HG02798 (cell line): ENCODE results near the gene TFF3.
A peak's percentile ranks its signal among the peaks of the same experiment; 100 is the strongest.

ENCODE experiments used
- ATAC-seq: cut with Tn5 transposase; IDR thresholded peaks from one replicate; pipeline ENCODE4 v1.9.1; 2021; ENCODE audit warnings: mild to moderate bottlenecking; ENCODE audit not compliant: unreplicated experiment, poor library complexity

Gene TFF3

DNA sequence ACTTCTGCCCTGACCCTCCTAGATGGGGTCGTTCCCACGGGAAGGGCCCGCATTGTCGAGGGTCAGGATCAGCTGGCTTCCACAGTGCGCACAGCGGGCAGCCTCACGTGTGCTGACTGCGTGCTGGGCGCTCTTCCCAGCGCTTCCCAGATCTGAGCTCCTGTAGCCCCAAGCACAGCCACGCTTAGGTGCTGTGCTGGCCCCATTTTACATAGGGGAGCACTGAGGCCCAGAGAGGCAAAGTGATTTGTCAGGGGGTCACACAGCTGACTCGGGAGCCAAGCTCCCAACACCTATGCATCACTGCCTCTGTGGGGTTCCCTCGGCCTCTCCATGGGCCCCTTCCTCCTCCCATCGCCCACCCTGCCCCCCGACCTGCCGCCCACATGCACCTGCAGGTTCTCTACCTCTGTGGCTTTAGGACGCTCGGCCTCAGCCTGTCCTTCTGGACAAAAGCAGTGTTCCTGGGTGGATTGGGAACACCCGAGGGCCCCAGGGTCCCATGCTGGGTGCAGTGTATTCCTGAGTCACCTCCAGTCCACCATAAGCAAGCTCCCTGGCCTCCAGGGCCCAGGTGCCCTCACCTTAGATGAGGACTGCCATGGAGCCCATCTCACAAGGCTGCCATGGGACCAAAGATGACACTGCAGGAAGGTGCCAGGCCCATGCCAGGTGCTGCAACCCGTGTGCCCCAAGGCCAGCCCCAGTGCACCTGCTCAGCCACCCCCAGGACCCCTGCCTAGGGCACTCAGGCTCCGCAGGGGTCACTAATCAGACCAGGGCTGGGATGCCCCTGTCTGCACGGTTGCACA is 23.3 kb downstream of the TFF3 start:
- no peak for ATAC-seq

DNA sequence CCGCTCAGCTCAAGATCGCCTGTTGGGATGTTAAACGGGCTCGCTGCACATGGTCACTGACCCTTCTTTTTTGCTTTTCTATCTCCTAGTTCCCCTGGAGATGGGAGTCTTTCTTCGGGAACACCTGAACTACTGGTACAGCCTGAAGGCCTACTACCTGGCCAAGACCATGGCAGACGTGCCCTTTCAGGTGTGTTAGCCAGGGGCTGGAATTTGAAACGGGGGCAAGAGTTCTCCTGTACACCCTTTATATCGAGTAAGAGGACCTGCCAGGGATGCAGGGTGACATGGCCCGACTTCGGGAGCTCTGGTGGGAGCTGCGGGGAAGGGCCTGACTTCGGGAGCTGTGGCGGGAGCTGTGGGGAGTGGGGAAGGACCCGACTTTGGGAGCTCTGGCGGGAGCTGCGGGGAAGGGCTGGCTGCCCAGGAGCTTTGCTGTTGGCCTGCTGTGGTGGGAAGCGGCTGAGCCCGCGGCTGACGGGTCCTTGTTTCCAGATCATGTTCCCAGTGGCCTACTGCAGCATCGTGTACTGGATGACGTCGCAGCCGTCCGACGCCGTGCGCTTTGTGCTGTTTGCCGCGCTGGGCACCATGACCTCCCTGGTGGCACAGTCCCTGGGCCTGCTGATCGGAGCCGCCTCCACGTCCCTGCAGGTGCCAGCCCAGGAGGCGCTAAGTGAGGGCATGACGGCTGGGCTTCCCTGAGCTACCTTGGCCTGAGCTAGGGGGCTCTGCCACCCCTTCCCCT is 24.0 kb downstream of the TFF3 start:
- no peak for ATAC-seq

DNA sequence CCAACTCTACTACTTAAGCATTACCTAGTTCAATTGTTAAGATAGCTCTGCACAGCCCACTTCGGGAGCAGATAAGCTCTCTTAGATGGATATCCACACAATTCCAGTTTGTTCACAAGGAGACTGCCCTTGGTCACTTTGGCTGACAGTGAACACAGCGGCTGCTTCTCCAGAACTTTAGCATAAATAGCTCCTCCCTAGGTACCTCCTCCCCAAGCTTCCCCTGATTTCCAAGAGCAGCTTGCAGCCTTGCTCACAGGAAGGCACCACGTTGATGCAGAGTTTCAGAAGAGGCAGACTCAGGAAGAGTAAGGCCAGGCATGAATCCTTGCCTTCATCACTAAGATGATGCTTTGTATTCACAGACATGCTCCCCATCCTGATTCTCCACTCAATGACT is 24.7 kb downstream of the TFF3 start:
- ATAC-seq: no peak

DNA sequence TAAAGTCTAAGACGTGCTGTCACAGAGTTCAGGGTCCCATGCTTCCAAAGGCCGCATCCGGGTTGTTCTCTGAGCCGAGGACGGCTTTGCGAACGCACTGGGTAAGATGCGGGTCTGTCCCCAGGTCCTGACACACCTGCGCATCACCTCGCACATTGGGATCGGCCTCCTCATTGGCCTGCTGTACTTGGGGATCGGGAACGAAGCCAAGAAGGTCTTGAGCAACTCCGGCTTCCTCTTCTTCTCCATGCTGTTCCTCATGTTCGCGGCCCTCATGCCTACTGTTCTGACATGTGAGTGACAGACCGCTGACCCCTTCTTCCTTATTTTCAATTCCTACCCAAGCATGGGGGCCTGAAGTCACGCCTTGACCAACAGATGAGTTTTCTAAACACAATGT is 25.3 kb downstream of the TFF3 start:
- ATAC-seq: no peak

DNA sequence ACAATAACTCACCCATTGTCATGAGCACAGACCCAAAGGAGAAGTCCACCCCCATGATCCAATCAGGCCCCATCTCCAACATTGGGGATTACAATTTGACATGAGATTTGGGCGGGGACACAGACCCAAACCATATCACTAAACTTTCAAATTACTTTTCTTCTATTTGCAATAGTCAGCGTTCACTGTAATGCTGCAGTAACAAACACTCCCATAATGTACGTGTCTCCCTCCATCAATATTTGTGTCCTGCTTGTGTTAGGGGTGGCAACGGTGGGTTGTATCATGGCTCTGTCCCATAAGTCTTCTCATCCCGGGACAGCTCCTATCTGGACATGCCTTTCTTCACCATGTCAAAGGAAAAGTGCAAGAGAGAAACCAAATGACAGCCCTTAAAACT is 26.2 kb downstream of the TFF3 start:
- no peak for ATAC-seq

DNA sequence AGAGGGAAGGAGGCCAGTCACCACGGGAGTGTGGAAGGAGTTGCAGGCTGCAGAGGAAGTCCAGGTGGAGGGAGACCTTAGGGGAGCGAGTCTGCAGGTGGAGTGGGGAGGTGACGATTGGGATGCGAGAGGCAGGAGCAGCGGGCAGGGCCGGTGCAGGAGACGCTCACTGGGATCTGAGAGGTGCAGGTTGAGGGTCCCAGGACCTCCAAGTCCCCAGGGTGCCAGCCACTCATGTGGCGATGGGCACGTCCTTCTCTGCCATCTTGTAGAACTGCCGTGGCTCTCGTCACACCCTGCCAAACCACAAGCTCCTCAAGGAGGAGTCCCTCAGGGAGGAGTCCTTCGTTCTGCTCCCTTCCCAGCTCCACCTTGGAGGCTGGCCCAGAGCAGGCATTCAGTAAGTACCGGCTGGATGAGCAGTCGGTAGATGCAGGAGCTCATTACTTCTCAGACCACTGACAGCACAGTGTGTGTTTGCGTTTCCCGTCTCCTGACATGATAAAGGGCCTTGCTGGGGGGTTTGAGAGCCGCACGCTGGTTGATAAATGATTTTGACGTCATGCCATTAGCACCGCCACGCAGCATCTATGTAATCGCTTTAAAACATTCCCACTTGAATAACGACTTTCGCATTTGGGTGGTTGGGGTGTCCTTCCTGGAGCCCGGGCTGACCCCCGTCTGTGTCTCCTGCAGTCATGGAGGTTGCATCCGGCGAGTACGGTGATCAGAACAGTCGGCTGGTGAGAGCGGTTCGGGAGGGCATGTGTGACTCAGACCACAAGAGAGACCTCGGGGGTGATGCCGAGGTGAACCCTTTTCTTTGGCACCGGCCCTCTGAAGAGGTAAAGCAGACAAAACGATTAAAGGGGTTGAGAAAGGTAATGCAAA is 27.8 kb downstream of the TFF3 start:
- ATAC-seq: no peak

DNA sequence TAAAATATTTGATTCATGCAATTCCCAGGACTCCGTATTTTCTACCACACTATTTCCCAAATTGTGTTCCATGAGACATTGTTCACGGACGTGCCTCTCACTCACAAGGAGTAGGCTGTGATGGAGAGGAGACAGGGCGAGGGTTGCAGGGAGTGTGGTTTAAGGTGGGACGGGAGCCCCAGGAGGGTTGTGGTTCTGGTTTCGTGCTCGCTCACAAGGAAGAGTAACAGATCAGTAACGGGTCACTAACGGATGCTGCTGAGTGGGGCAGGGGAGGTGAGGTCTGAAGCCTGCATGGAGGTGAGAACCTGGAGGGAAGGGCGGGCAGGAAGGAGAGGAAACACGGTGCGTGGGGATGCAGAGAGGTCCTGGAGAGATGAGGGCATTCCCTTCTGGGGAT is 28.8 kb downstream of the TFF3 start:
- ATAC-seq: peak; percentile 49

DNA sequence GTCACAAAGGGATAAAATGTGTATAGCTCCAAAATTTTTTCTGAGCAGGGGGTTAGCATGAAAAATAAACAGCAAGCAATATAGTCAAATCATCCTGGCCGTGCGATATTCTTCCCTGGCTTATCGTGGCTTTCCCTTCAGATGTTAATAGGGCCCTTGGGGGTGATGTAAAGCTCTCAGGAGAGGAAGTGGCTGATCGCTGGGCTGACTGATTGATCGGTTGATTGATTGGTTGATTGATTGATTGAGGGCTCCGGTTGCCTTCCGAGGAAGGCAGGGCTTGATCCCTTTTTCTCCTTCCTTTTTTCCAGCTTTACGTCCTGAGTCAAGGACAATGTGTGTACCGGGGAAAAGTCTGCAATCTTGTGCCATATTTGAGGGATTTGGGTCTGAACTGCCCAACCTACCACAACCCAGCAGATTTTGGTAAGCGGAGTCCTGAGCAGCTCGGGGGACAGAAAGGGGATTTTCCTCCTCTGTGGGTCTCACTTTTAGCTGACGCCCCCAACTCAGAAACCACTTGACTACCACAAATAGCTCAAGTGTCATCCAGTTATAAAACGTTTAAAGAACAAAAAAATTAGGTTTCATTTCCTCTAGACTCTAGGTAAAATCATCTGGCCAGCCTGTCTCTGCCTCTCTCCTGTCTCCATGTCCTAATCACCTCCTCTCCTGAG is 29.5 kb downstream of the TFF3 start:
- ATAC-seq: peak; percentile 16

DNA sequence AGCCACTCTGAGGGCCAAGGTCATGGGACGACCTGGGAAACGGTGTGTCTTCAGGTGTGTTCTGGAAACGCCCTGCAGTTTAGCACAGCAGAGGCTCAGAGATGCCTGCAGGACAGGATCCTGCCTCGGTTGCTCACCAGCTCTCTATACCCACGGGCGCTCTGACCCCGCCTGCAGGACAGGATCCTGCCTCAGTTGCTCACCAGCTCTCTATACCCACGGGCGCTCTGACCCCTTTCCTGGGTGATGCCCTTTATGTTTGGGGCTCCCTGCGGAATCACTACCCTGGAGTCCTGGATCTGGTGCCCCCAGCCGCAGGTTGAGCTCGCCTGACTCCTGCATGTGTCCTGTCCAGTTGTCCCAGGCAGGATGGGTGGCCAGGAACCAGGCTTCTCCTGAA is 32.5 kb downstream of the TFF3 start:
- no peak for ATAC-seq

DNA sequence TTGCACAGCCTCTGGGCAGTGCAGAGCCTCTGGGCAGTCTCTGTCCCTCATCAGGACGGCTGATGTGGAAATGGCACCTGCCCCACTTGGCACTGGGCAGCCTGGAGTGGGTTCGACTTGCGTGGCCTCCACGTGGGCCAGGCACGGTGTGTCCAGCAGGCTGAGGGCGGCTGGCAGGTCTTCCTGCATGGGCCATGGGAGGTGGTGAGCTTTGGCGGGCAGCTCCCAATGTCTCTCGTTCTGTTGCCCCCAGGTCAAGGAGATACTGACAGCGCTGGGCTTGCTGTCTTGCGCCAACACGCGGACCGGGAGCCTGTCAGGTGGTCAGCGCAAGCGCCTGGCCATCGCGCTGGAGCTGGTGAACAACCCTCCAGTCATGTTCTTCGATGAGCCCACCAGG is 33.2 kb downstream of the TFF3 start:
- ATAC-seq: no peak

DNA sequence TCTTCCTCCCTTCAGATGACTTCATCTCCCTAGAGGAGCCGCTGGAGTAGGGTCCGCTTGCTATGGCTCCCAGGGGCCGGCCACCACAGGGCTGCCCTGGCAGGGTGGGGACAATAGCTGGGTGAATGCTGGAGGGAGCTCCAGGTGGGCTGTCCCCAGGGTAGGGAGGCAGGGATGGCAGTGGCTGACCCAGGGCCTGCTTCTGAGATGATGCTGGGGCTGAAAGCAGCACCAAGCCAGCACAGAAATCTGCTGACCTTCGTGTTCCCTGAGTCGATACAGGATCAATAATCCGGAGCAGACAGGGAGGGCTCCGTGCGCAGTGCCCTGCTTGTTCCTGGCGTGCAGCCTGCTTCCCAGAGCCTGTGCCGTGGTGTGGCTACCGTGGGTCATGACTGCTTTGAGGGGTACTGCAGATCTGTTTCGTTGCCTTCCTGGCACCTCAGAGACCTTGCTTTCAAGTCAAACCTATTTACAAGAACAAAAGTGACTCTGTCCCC is 34.0 kb downstream of the TFF3 start:
- no peak for ATAC-seq

DNA sequence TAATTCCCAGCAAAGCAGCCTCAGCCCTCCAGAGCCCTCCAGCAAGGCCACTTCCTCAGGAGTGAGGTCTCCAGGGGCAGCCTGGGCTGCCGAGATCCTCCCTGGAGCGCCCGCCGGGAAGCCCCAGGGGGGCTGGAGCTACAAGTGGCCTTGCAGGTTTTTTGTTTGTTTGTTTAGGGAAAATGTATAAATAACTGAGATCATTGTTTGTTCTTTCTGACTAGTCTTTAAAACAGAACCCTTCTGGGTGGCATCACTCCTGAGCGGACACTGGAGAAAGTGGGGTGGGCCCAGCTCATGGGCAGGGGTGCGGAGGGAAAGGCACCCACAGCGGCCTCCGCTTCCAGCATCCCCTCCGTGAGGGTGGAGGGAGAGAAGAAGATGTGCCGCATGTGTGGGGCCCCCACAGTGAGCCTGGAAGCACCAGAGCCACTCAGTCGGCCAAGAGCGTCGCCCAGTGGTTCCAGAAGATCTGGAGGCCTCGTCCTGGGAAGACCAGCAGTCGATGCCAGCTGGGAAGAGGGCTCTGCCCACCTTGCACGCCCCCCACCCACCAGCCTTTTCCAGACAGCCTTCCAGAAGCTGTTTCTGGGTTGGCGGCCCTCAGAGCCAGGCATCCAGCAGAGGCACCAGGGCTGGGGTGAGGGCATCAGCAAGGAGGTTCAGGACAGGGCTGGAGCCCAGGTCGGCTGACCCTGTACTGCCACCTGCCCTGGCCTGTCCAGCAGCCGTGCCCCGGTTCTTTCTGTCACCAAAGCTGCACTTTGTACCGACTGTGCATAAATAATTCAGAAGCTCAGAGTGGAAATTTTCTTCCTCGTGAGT is 34.6 kb downstream of the TFF3 start:
- no peak for ATAC-seq

DNA sequence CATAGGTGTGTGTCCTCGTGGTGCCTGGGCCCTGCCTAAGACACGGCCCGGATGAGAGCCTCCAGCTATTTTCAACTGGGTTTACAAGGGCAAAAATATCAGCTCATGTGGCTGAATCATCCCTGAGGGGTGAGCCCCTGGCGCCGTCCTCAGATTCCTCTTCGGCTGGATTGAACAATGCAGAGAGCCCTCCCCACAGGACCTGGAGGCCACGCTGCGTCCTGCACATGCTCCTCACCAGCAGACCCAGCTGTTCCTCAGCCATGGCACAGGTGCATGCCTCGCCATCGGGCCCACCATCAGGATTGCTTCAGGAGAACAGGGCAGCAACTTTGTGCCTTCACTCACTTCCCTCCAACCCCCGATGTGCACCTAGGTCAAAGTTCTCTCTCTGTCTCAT is 35.3 kb downstream of the TFF3 start:
- ATAC-seq: no peak

DNA sequence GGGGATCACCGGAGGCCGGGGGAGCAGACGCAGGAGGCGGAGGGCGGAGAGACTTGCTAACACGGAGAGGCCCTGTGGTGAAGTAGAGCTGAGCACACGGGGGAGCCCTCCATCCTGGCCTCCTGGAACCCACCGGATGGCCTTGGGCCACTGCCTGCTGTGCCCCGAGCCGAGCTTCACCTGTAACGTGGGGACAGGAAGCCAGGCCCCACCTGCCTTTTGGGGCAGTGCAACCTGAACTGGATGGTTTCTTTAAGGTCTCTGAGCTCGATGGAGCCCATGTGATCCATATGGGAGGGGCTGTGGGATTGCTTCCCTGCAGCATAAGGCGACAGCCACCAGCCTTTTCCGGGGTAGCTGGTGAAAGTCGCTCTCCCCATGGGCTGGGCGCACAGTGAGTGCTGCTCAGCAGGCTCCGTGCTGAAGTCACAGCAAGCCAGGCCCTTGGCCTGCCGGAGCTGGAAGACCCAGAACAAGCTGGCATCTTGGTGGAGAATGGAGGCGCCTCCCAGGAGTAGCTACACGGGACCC is 35.8 kb downstream of the TFF3 start:
- ATAC-seq: no peak

DNA sequence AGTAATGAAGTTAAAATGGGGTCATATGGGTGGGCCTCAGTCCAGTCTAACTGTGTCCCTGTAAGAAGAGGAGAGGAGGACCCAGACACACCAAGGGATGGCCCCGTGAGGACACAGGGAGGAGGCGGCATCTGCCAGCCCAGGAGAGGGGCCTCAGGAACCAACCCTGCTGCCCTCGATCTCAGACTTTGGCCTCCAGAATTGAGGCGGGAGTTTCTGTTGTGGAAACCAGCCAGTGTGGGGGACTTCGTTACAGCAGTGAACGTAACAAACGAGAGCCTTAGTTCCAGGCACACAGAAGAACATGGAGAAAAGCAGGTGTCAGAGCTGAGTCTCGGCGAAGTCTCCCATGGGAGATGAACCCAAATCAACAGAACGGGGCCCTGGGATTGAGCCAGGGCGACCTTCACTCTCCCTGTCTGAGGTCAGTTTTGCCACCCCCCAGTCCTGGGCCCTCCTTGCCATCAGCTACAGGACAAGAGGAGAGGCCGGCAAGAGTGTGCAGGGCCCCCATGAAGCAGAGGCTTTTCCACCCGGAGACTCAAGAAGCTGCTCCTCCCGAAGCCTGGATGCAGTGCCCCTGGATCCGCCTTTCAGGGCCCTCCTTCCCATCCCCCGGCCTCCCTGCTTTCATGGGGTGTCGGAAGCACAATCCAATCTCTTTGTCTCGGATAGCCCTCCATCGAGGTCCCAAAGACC is 36.6 kb downstream of the TFF3 start:
- no peak for ATAC-seq

DNA sequence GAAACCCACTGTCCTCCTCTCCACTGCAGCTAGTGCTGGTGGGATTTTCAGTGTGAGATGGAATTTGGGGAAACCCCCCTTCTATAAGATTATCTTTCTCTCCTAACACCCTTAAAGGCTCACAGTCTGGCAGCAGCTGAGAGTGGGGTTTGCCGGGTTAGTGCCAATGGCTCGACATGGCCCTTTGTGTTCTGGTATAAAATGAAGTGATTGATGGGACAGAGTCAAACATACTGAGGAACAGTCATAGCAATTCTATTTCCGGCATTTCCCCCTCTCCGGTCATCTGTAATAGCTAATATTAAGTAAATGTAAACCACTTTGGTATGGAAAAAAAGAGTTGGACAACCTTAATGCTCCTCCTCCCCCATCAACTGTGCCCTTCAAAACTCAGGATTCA is 37.6 kb downstream of the TFF3 start:
- no peak for ATAC-seq

DNA sequence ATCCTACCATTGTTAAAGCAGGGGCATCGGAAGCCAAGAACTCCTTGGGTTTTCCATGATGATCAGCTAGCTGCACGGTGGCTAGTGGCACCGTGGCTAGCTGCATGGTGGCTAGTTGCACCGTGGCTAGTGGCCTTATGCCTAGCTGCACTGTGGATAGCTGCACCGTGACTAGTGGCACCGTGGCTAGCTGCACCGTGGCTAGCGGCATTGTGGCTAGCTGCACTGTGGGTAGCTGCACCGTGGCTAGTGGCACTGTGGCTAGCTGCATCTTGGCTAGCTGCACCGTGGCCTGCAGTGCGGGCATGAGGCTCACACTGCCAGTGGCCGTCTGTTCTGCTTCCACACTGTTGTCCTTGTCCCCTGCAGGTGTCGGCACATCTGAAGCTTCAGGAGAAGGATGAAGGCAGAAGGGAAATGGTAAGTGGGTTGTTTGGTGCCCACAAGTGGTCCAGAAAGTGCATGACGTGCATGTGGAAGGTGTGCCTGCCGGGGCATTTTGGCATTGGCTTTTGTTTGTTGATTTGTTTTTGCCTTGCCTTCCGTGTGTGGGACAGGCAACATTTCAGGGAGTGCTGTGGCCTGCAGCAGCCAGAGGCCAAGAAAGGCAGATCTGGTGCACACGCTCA is 38.6 kb downstream of the TFF3 start:
- ATAC-seq: no peak

DNA sequence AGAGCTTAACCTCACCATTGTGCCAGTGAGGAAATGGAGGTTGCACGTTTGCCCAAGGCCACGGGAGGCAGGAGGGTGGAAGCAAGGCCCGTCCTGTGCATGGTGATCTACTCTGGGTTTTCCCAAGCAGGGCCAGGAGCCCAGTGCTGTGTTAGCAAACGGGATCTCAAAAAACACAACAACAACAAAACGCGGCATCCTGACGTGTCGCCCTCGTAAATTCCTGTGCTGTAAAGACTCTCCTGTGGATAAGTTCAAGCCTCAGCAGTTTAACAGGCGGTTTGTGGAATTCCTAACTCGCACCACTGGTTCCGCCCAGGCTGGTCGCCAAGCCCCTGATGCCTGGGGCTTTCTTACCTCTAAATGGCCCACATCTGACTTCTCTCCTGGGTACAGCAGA is 39.1 kb downstream of the TFF3 start:
- no peak for ATAC-seq
